Endothelial cell of umbilical vein (primary cell): ENCODE measurements around the gene MRTFA. TPM values are rescaled to one million over a fixed set of nuclear protein-coding genes. Genes with fewer than 3 reads are reported as not detected.
"Not testable (repeated sequence)": the region's sequence is repeated elsewhere in the genome, so short reads cannot be mapped to it uniquely, and the experiment has no call there.

Experiments used
- BruUV-seq: library from RNA; stranded (reverse); fragments of 400-500 nt; replicated peaks from 2 replicates; lab custom pipeline; 2021; lab: Mats Ljungman, UMichigan
- CTCF ChIA-PET: fragments of 300-600, 350-600 bp; sonication (Branson Sonifier 250); formaldehyde crosslinking; loops from one replicate; lab custom pipeline; 2021; ENCODE audit warnings: antibody characterized with exemption, inconsistent platforms; lab: Charles Lee
- POLR2A ChIA-PET: fragments of 300-600, 350-600 bp; sonication (Branson Sonifier 250); formaldehyde crosslinking; loops from one replicate; lab custom pipeline; 2021; ENCODE audit warnings: antibody characterized with exemption, inconsistent platforms; lab: Charles Lee
- DNase-seq: peaks from one replicate; pipeline ENCODE4 v3.0.0-alpha.2; 2011; ENCODE audit warnings: low read depth, low spot score
- FAIRE-seq: peaks from 2 replicates; lab custom pipeline; 2011; peaks lifted over from hg19 to GRCh38; lab: Jason Lieb, UNC
- H2AFZ ChIP-seq: 2 replicates; pipeline ENCODE4 v1.6.0; 2012; ENCODE audit warnings: low read depth, low read length, control low read depth, inconsistent platforms
- H3K27ac ChIP-seq: 2 replicates; pipeline ENCODE4 v1.5.1; 2011; ENCODE audit warnings: low read depth, mild to moderate bottlenecking, control low read depth, low read length, moderate library complexity; ENCODE audit not compliant: insufficient read depth
- H3K27me3 ChIP-seq, 2 experiments: 2 replicates each; pipeline versions ENCODE4 v1.6.0 to v1.6.1; 2011; ENCODE audit warnings: low read length in 2 of 2, mixed read lengths in 1 of 2; ENCODE audit not compliant: control insufficient read depth in 2 of 2, insufficient read depth in 2 of 2
- H3K36me3 ChIP-seq, 2 experiments: 2 replicates in 1 of 2; 3 replicates in 1 of 2; pipeline ENCODE4 v1.5.1; 2011; ENCODE audit warnings: low read length in 2 of 2, mild to moderate bottlenecking in 1 of 2, moderate library complexity in 1 of 2; ENCODE audit not compliant: control insufficient read depth in 2 of 2, insufficient read depth in 2 of 2; ENCODE audit errors: extremely low read depth in 1 of 2
- H3K4me1 ChIP-seq: 3 replicates; pipeline ENCODE4 v1.5.1; 2011; ENCODE audit warnings: mild to moderate bottlenecking, low read length; ENCODE audit not compliant: control insufficient read depth, insufficient read depth; ENCODE audit errors: extremely low read depth
- H3K4me2 ChIP-seq: 2 replicates; pipeline ENCODE4 v1.6.1; 2011; ENCODE audit warnings: low read length, control low read depth, mixed read lengths; ENCODE audit not compliant: insufficient read depth
- H3K4me3 ChIP-seq, 3 experiments: fragments of 200-600 bp in 1 of 3; sonication (generic), shearing (Covaris generic) in 1 of 3; replicated peaks in 1 of 3; 2 replicates each; pipeline ENCODE4 v1.5.1; 2011 to 2016; ENCODE audit warnings: control low read depth in 3 of 3, low read length in 3 of 3, mild to moderate bottlenecking in 2 of 3, inconsistent platforms in 1 of 3, low read depth in 1 of 3, moderate library complexity in 1 of 3; ENCODE audit not compliant: insufficient read depth in 1 of 3
- H3K79me2 ChIP-seq: 2 replicates; pipeline ENCODE4 v1.6.0; 2012; ENCODE audit warnings: low read length, inconsistent platforms; ENCODE audit not compliant: control insufficient read depth, insufficient read depth
- H3K9ac ChIP-seq: replicated peaks from 2 replicates; pipeline ENCODE3; 2011; ENCODE audit warnings: low read length, control low read depth; ENCODE audit not compliant: insufficient read depth; ENCODE audit errors: extremely low read depth
- H3K9me1 ChIP-seq: replicated peaks from 3 replicates; pipeline ENCODE4 v1.6.0; 2011; ENCODE audit warnings: mild to moderate bottlenecking, low read length; ENCODE audit not compliant: control insufficient read depth, insufficient read depth; ENCODE audit errors: extremely low read depth
- H3K9me3 ChIP-seq: replicated peaks from 2 replicates; pipeline ENCODE4 v1.5.1; 2012; ENCODE audit warnings: low read length, inconsistent platforms; ENCODE audit not compliant: control insufficient read depth, insufficient read depth
- H4K20me1 ChIP-seq: replicated peaks from 2 replicates; pipeline ENCODE3; 2011; ENCODE audit warnings: mild to moderate bottlenecking, low read length; ENCODE audit not compliant: control insufficient read depth, insufficient read depth; ENCODE audit errors: extremely low read depth
- CTCF ChIP-seq, 2 donors: IDR thresholded peaks; 1 replicate in 1 of 2; 2 replicates in 1 of 2; pipeline ENCODE4 v1.5.1; 2011; ENCODE audit warnings: low read length in 2 of 2, mild to moderate bottlenecking in 2 of 2, moderate library complexity in 2 of 2, control low read depth in 1 of 2, inconsistent platforms in 1 of 2, low read depth in 1 of 2; ENCODE audit not compliant: insufficient read depth in 1 of 2; ENCODE audit errors: extremely low read depth in 1 of 2
- JUN ChIP-seq: IDR thresholded peaks from 2 replicates; pipeline ENCODE4 v1.6.1; 2011; ENCODE audit warnings: borderline replicate concordance, low read depth; ENCODE audit not compliant: insufficient read length, insufficient read depth
- POLR2A ChIP-seq: IDR thresholded peaks from 2 replicates; pipeline ENCODE4 v1.6.1; 2012; ENCODE audit warnings: low read depth, mild to moderate bottlenecking, control low read depth, low read length
- dilution Hi-C: fragments of 300-500 bp; cut with MboI; formaldehyde crosslinking; loops from one replicate; pipeline ENCODE4 v1.15.0; 2019; ENCODE audit warnings: low sequenced_read_pairs; ENCODE audit not compliant: extremely low pct_ligation_motif_present
- intact Hi-C: fragments of 100-400 bp; cut with micrococcal nuclease; formaldehyde crosslinking; loops from one replicate; pipeline ENCODE4 v1.10.0; 2022
- polyA plus RNA-seq, 4 experiments: library from polyadenylated mRNA; depleted of rRNA in 3 of 4; stranded (reverse) in 3 of 4; unstranded in 1 of 4; fragments of >200 nt; gene quantifications; 2 replicates each; pipeline versions ENCODE4 v1.2.1 to v1.2.3, GENCODE V29; 2011 to 2012; ENCODE audit warnings: missing spikeins in 1 of 4
- total RNA-seq: library from RNA; stranded (reverse); gene quantifications from 2 replicates; pipeline ENCODE4 v1.2.3, GENCODE V29; 2021

MRTFA gene
- total and polyA plus RNA-seq, 2 donors (not counting 3 experiments of a cell fraction or from before 2014, with no cell fraction given), result 13.6 to 44.1 TPM

GRCh38 chr22:40627612-40628011, 8.9 kb downstream of the MRTFA start:
- no peak overlapping the region for H3K4me2 ChIP-seq
- dilution Hi-C loops (no loop called here), intact Hi-C loops (no loop called here)
- ChIA-PET CTCF (interaction anchor here (1.3 kb wide), 1 partner anchor 20 kb away, joined by 4 read pairs; no protein-coding TSS in a partner anchor), POLR2A (no interaction called here)
- H2AFZ ChIP-seq, result no peak overlapping the region
- no peaks in the 10 kb centered on the region for H3K4me1 ChIP-seq
- peaks cover 79% of the 10 kb centered on the region for H3K79me2 ChIP-seq
- BruUV-seq, result no TSS peak
- DNase-seq, result no peak
- no peaks in the 10 kb centered on the region for H3K36me3 ChIP-seq
- H3K27ac ChIP-seq, result no peak overlapping the region
- no peak overlapping the region for H3K9ac ChIP-seq
- no peaks in the 10 kb centered on the region for H3K27me3 ChIP-seq
- no peaks in the 10 kb centered on the region for H3K9me3 ChIP-seq
- H3K4me3 ChIP-seq, result no peak overlapping the region
- H4K20me1 ChIP-seq, result peaks cover 5% of the 10 kb centered on the region
- H3K9me1 ChIP-seq, result no peaks in the 10 kb centered on the region
- TF ChIP-seq POLR2A (no peak), JUN (no peak)
- no peak for FAIRE-seq

GRCh38 chr22:40626851-40627250, 9.7 kb downstream of the MRTFA start:
- no peaks in the 10 kb centered on the region for H3K27me3 ChIP-seq
- dilution Hi-C loops, result no loop called here
- intact Hi-C loops, result no loop called here
- no peaks in the 10 kb centered on the region for H3K9me1 ChIP-seq
- no peak for DNase-seq
- peaks cover 76% of the 10 kb centered on the region for H3K79me2 ChIP-seq
- no peaks in the 10 kb centered on the region for H3K36me3 ChIP-seq
- no peaks in the 10 kb centered on the region for H3K4me1 ChIP-seq
- no TSS peak for BruUV-seq
- H3K9me3 ChIP-seq, result no peaks in the 10 kb centered on the region
- no peak overlapping the region for H3K4me2 ChIP-seq
- H3K27ac ChIP-seq, result no peak overlapping the region
- POLR2A ChIA-PET, result no interaction called here
- H3K9ac ChIP-seq, result no peak overlapping the region
- H2AFZ ChIP-seq, result no peak overlapping the region
- peaks cover 5% of the 10 kb centered on the region for H4K20me1 ChIP-seq
- FAIRE-seq, result no peak
- no peak overlapping the region for H3K4me3 ChIP-seq
- CTCF ChIA-PET, result interaction anchor here (0.6 to 1.3 kb wide), 2 partner anchors 12 to 20 kb away, joined by 3 to 4 read pairs; no protein-coding TSS in a partner anchor
- TF ChIP-seq JUN (no peak), POLR2A (no peak), CTCF (IDR thresholded peaks at IDR 0.05; ENCODE audit: extremely low read depth in 1 of 2, insufficient read depth in 1 of 2, low read depth in 1 of 2, low read length in 2 of 2) (no peak)

GRCh38 chr22:40625794-40626193, 10.7 kb downstream of the MRTFA start:
- H3K79me2 ChIP-seq, result peaks cover 72% of the 10 kb centered on the region
- H3K9ac ChIP-seq, H3K4me2 ChIP-seq, POLR2A ChIA-PET, H4K20me1 ChIP-seq, H3K27me3 ChIP-seq, H3K4me3 ChIP-seq, H3K4me1 ChIP-seq, H3K9me1 ChIP-seq, H2AFZ ChIP-seq, H3K36me3 ChIP-seq, BruUV-seq, H3K9me3 ChIP-seq, DNase-seq, CTCF ChIA-PET, FAIRE-seq, intact Hi-C loops, H3K27ac ChIP-seq, dilution Hi-C loops: not testable (repeated sequence)
